ENCODE data around the gene TTLL3. TPM values are rescaled to one million over a fixed set of nuclear protein-coding genes. Genes with fewer than 3 reads are reported as not detected.
"Not testable (repeated sequence)": the region's sequence is repeated elsewhere in the genome, so short reads cannot be mapped to it uniquely, and the experiment has no call there.

TTLL3 gene
- total RNA-seq, 1 donor from 2014 or later, result 18.8 TPM

DNA sequence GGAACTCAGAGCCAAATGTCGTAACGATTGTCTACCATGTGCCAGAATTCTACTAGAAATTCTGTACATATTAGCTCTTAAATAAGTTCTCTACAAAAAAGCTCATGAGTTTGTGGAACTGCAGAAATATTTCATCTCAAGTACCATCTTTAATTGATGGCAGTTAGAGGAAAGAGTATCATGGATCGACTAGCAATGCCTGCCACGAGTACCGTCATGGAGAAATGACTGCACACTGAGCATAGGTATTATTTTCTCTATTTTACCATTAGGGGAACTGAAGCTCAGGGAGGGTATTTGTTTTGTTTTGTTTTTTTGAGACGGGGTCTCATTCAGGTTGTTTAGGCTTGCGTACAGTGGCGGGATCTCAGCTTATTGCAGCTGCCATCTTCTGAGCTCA is 31.0 kb downstream of the TTLL3 start:
- DNase-seq (ENCODE audit: low read depth), result no peak
- Histone ChIP-seq H3K36me3 (ENCODE audit: control insufficient read depth, insufficient read depth, low read length) (peaks cover 5% of the 10 kb centered on the region), H3K4me3 (ENCODE audit: low read depth, low read length) (no peak overlapping the region), H3K27me3 (ENCODE audit: control insufficient read depth, insufficient read depth, low read length) (no peaks in the 10 kb centered on the region)
- TF ChIP-seq, protein P1, sequence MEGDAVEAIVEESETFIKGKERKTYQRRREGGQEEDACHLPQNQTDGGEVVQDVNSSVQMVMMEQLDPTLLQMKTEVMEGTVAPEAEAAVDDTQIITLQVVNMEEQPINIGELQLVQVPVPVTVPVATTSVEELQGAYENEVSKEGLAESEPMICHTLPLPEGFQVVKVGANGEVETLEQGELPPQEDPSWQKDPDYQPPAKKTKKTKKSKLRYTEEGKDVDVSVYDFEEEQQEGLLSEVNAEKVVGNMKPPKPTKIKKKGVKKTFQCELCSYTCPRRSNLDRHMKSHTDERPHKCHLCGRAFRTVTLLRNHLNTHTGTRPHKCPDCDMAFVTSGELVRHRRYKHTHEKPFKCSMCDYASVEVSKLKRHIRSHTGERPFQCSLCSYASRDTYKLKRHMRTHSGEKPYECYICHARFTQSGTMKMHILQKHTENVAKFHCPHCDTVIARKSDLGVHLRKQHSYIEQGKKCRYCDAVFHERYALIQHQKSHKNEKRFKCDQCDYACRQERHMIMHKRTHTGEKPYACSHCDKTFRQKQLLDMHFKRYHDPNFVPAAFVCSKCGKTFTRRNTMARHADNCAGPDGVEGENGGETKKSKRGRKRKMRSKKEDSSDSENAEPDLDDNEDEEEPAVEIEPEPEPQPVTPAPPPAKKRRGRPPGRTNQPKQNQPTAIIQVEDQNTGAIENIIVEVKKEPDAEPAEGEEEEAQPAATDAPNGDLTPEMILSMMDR (IDR thresholded peaks at IDR 0.05; ENCODE audit: insufficient read depth, low read length, poor library complexity, severe bottlenecking), result no peak

DNA sequence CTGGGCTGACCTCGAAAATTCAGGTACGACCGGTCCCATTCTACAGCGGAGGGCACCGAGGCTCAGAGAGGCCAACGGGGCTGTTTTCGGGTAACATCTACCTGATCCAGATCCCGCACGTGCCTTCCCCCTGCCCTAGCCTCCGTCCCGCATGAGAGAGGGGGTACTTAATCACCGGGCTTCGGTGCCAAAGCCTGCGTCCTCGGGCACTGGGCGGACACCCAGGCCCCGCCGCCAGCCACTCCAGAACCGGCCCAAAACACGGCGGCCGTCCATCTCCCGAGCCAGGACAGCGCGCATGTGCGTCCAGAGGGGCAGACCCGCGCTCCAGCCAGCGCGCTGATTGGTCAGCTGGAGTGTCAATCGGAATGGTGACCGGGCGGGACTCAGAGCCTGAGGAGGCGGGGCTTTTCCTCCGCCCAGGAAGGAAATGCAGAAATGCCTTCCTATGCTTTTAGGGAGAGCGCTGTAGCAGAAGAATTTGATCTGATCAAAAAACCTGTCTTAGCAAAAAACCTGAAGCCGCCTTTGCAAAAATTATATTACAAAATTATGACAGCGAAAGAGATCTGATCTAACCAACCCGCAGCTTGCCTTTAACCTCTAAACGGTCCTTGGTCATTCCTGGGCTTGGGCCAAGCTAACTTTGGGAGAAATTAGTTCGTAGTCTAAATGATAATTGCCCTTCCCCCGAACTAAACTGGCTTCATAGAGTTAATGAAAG is 33.8 kb downstream of the TTLL3 start, which contains the start of gene RPUSD3:
TSS of gene RPUSD3 (minus strand) at position 294 of the 724 bp plus-strand sequence. CDS start at position 276, 18 bp downstream.
- TF ChIP-seq, protein P1 (IDR thresholded peaks at IDR 0.05; ENCODE audit: insufficient read depth, low read length, poor library complexity, severe bottlenecking), result no peak
- peak; percentile 55 for DNase-seq (ENCODE audit: low read depth)
- H3K27me3 ChIP-seq (ENCODE audit: control insufficient read depth, insufficient read depth, low read length), result no peaks in the 10 kb centered on the region

DNA sequence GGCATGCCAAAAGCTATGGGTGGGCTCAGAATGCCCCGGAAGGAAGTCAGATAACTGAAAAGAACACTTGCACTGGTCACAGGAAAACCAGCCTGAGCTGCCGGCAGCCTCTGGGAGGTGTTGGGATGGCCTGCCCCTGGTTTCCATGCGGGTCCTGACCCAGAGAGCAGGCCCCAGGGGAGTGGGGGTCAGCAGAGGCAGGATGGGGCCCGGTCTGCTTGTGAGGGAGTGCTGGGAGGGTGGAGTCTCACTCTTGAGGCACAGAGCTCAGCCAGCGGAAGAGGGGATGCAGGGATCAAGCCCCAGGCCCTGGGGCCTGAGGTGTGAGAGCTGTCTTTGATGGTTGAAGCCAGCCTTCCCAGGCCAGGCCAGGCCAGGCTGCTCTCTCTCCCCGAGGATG is 36.2 kb downstream of the TTLL3 start:
- no peak for DNase-seq (ENCODE audit: low read depth)
- Histone ChIP-seq H3K36me3 (ENCODE audit: control insufficient read depth, insufficient read depth, low read length) (no peaks in the 10 kb centered on the region), H3K27me3 (ENCODE audit: control insufficient read depth, insufficient read depth, low read length) (no peaks in the 10 kb centered on the region), H3K4me3 (ENCODE audit: low read depth, low read length) (no peak overlapping the region)
- TF ChIP-seq, protein P1 (IDR thresholded peaks at IDR 0.05; ENCODE audit: insufficient read depth, low read length, poor library complexity, severe bottlenecking), result no peak

More for the DNA sequence above, 33.8 kb downstream of the TTLL3 start, which contains the start of gene RPUSD3:
- Histone ChIP-seq H3K4me3 (ENCODE audit: low read depth, low read length) (peak within 1 kb of the TSS; percentile 85), H3K36me3 (ENCODE audit: control insufficient read depth, insufficient read depth, low read length) (peaks cover 5% of the 10 kb centered on the region)

DNA sequence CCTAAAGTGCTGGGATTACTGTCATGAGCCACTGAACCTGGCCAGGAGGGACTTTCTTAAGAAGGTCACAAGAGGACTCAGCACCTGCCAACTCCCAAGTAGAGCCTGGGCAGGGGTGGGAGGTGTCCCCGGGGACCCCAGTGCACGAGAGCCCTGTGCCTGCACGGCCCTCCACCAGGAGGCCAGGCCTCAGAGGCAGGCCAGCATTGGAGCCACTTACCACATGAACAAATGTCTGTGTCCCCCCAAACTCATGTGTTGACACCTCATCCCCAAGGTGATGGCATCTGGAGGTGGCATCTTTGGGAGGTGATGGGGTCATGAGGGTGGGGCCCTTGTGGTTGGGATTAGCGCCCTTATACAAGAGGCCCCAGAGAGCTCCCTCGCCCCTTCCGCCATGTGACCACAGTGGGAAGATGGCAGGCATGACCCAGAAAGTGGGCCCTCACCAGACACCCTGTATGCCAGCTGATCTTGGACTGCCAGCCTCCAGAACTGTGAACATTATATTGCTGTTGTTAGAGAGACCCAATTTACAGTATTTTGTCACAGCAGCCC is 36.9 kb downstream of the TTLL3 start:
- TF ChIP-seq, protein P1 (IDR thresholded peaks at IDR 0.05; ENCODE audit: insufficient read depth, low read length, poor library complexity, severe bottlenecking), result no peak
- no peak for DNase-seq (ENCODE audit: low read depth)
- Histone ChIP-seq H3K36me3 (ENCODE audit: control insufficient read depth, insufficient read depth, low read length) (no peaks in the 10 kb centered on the region), H3K4me3 (ENCODE audit: low read depth, low read length) (no peak overlapping the region), H3K27me3 (ENCODE audit: control insufficient read depth, insufficient read depth, low read length) (no peaks in the 10 kb centered on the region)

DNA sequence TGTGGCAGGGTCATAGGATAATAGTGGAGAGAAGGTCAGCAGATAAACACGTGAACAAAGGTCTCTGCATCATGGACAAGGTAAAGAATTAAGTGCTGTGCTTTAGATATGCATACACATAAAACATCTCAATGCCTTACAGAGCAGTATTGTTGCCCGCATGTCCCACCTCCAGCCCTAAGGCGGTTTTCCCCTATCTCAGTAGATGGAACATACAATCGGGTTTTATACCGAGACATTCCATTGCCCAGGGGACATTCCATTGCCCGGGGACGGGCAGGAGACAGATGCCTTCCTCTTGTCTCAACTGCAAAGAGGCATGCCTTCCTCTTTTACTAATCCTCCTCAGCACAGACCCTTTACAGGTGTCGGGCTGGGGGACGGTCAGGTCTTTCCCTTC is 37.8 kb downstream of the TTLL3 start:
- not testable (repeated sequence) for H3K4me3 ChIP-seq (ENCODE audit: low read depth, low read length); DNase-seq (ENCODE audit: low read depth); H3K36me3 ChIP-seq (ENCODE audit: control insufficient read depth, insufficient read depth, low read length); H3K27me3 ChIP-seq (ENCODE audit: control insufficient read depth, insufficient read depth, low read length)

DNA sequence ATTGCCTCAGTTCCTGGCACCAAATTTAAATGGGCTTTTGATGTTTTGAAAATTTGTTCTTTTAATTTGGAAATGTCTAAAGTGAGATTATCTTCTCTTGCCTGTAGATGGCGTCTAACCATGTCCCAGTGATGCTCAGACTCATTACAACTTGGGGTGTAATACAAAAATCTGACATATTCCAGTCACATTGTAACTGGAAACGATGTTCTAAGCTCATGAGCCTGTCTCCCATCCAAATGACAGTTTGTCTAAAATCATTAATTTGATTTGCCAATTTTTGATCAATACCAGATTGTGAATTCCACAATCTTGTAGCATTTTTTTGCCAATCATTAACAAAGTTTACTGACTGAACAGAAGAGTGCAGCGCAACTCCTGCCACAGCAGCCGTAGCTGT is 38.8 kb downstream of the TTLL3 start:
- H3K4me3 ChIP-seq (ENCODE audit: low read depth, low read length); H3K36me3 ChIP-seq (ENCODE audit: control insufficient read depth, insufficient read depth, low read length); DNase-seq (ENCODE audit: low read depth); H3K27me3 ChIP-seq (ENCODE audit: control insufficient read depth, insufficient read depth, low read length): not testable (repeated sequence)
- TF ChIP-seq, protein P1 (IDR thresholded peaks at IDR 0.05; ENCODE audit: insufficient read depth, low read length, poor library complexity, severe bottlenecking), result peak; percentile 34

DNA sequence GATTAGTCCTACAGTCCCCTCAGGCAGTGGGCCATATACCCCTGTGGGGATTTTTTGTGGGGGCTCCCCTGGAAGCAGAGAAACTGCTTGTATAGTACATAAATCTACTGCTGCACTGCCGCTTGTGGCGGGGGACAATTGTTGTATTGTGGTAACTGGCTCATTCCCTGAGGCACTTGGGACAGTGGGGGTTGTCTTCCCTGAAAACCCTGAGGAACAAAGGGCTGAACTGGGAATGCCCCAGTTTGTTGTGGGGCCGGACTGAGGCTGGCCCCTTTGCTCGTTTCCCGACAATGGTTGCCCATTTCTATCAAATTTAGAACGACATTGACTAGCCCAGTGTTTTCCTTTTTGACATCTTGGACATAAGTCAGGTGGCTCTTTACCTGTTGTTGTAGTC is 41.3 kb downstream of the TTLL3 start:
- not testable (repeated sequence) for DNase-seq (ENCODE audit: low read depth); H3K36me3 ChIP-seq (ENCODE audit: control insufficient read depth, insufficient read depth, low read length); H3K27me3 ChIP-seq (ENCODE audit: control insufficient read depth, insufficient read depth, low read length); H3K4me3 ChIP-seq (ENCODE audit: low read depth, low read length)

DNA sequence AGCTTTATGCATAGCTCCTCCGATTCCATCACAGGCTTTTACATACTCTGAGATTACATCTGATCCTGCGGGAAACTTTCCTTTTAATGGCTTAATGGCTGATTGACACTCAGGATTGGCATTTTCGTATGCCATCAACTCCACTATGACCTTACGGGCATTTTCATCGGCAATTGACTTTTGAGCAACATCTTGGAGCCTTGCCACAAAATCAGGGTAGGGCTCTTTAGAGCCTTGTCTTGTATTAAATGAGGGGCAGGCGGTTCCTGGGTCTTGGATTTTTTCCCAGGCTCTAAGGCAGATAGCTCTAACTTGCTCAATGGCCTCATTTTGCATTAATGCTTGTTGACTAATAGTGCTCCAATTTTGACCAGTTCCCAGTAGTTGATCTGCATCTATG is 41.9 kb downstream of the TTLL3 start:
- H3K4me3 ChIP-seq (ENCODE audit: low read depth, low read length); DNase-seq (ENCODE audit: low read depth); H3K36me3 ChIP-seq (ENCODE audit: control insufficient read depth, insufficient read depth, low read length); H3K27me3 ChIP-seq (ENCODE audit: control insufficient read depth, insufficient read depth, low read length): not testable (repeated sequence)

All from kidney epithelial cell (primary cell).